HCT116 (cell line): ENCODE data around the gene CCNK. TPM values are rescaled to one million over a fixed set of nuclear protein-coding genes. Genes with fewer than 3 reads are reported as not detected.

Experiments used
- ATAC-seq: fragments of 200-7000 bp; cut with Tn5 transposase; 2 replicates; pipeline ENCODE4 v1.9.1; 2020; ENCODE audit warnings: mild to moderate bottlenecking, moderate library complexity
- BruUV-seq: library from RNA; stranded (reverse); fragments of 400-500 nt; replicated peaks from 2 replicates; lab custom pipeline; 2021; lab: Mats Ljungman, UMichigan
- CTCF ChIA-PET: fragments of 300-600 bp; sonication (Branson Sonifier 250); formaldehyde crosslinking; loops from one replicate; lab custom pipeline; 2021; ENCODE audit warnings: antibody characterized with exemption; lab: Charles Lee
- POLR2A ChIA-PET: fragments of 300-600, 350-600 bp; sonication (Branson Sonifier 250); formaldehyde crosslinking; loops from one replicate; lab custom pipeline; 2021; ENCODE audit warnings: antibody characterized with exemption; lab: Charles Lee
- RAD21 ChIA-PET, 2 experiments: fragments of 300-600 bp; sonication (Branson Sonifier 250); formaldehyde crosslinking; loops; one replicate each; lab custom pipeline; 2023; ENCODE audit warnings: low total read pairs in 2 of 2; ENCODE audit not compliant: uncharacterized antibody in 2 of 2, unreplicated experiment in 2 of 2, low non-redundant PET in 1 of 2; lab: Charles Lee
- DNase-seq: peaks from one replicate; pipeline ENCODE4 v3.0.0-alpha.2; 2010; ENCODE audit warnings: low read depth, low spot score
- H2AFZ ChIP-seq: fragments of 200-600 bp; shearing (Covaris generic), sonication (generic); 2 replicates; pipeline ENCODE4 v1.6.1; 2017; ENCODE audit warnings: low read depth, mixed run types, mixed read lengths, antibody characterized with exemption, low read length; ENCODE audit not compliant: poor library complexity, severe bottlenecking
- H3K27ac ChIP-seq: 2 replicates; pipeline ENCODE4 v1.5.1; 2012; ENCODE audit warnings: low read depth, low read length
- H3K27me3 ChIP-seq: fragments of 200-600 bp; sonication (generic); 2 replicates; pipeline ENCODE4 v1.6.1; 2016; ENCODE audit warnings: mixed run types, low read length, mixed read lengths; ENCODE audit not compliant: insufficient read depth
- H3K36me3 ChIP-seq, 2 experiments: fragments of 200-500 bp in 1 of 2; fragments of 200-600 bp in 1 of 2; sonication (Bioruptor generic) in 1 of 2; sonication (generic) in 1 of 2; 2 replicates each; pipeline versions ENCODE4 v1.5.1 to v1.6.1; 2014 to 2016; ENCODE audit warnings: low read length in 2 of 2, inconsistent platforms in 1 of 2, mixed read lengths in 1 of 2, mixed run types in 1 of 2; ENCODE audit not compliant: insufficient read depth in 2 of 2, control insufficient read depth in 1 of 2
- H3K4me1 ChIP-seq, 2 experiments: fragments of 200-600 bp in 1 of 2; sonication (generic) in 1 of 2; 2 replicates each; pipeline versions ENCODE4 v1.5.1 to v1.6.1; 2012 to 2017; ENCODE audit warnings: low read length in 2 of 2, inconsistent platforms in 1 of 2, mild to moderate bottlenecking in 1 of 2, mixed read lengths in 1 of 2, mixed run types in 1 of 2, moderate library complexity in 1 of 2; ENCODE audit not compliant: insufficient read depth in 2 of 2, control insufficient read depth in 1 of 2
- H3K4me2 ChIP-seq: fragments of 200-600 bp; sonication (generic); 2 replicates; pipeline ENCODE4 v1.6.1; 2017; ENCODE audit warnings: mixed run types, low read length, mixed read lengths
- H3K4me3 ChIP-seq, 2 experiments: fragments of 200-600 bp in 1 of 2; sonication (generic) in 1 of 2; replicated peaks in 1 of 2; 2 replicates each; pipeline ENCODE4 v1.5.1; 2011 to 2016; ENCODE audit warnings: low read length in 2 of 2, control low read depth in 1 of 2, low read depth in 1 of 2, mild to moderate bottlenecking in 1 of 2, mixed read lengths in 1 of 2, mixed run types in 1 of 2
- H3K79me2 ChIP-seq: fragments of 200-600 bp; sonication (generic); 2 replicates; pipeline ENCODE4 v1.6.1; 2017; ENCODE audit warnings: mild to moderate bottlenecking, mixed run types, low read length, moderate library complexity, mixed read lengths; ENCODE audit not compliant: insufficient read depth
- H3K9ac ChIP-seq: fragments of 200-600 bp; sonication (generic); 2 replicates; pipeline ENCODE4 v1.6.1; 2016; ENCODE audit warnings: low read length, mixed read lengths
- H3K9me2 ChIP-seq: fragments of 200-600 bp; sonication (generic), shearing (Covaris generic); 2 replicates; pipeline ENCODE4 v1.6.1; 2017; ENCODE audit warnings: mixed run types, mild to moderate bottlenecking, moderate library complexity; ENCODE audit not compliant: insufficient read depth
- H3K9me3 ChIP-seq, 2 experiments: fragments of 200-500 bp in 1 of 2; fragments of 200-600 bp in 1 of 2; sonication (Bioruptor generic) in 1 of 2; sonication (generic) in 1 of 2; 2 replicates each; pipeline ENCODE4 v1.6.1; 2014 to 2017; ENCODE audit warnings: low read length in 2 of 2, mixed read lengths in 2 of 2, inconsistent platforms in 1 of 2, low read depth in 1 of 2, mild to moderate bottlenecking in 1 of 2, mixed run types in 1 of 2, moderate library complexity in 1 of 2; ENCODE audit not compliant: control insufficient read depth in 1 of 2, insufficient read depth in 1 of 2
- H4K20me1 ChIP-seq: fragments of 200-600 bp; sonication (generic), shearing (Covaris generic); 2 replicates; pipeline ENCODE4 v1.6.1; 2017; ENCODE audit warnings: mixed run types, mild to moderate bottlenecking, moderate library complexity; ENCODE audit not compliant: insufficient read depth
- CTCF ChIP-seq, 3 experiments: fragments of 200-600 bp in 1 of 3; sonication (generic) in 1 of 3; IDR thresholded peaks in 2 of 3; conservative IDR thresholded peaks in 1 of 3; 2 replicates each; pipeline ENCODE4 v1.5.1; 2012 to 2017; ENCODE audit warnings: low read depth in 2 of 3, low read length in 2 of 3, antibody characterized with exemption in 1 of 3, borderline replicate concordance in 1 of 3, control low read depth in 1 of 3, mild to moderate bottlenecking in 1 of 3, mixed read lengths in 1 of 3, mixed run types in 1 of 3, moderate library complexity in 1 of 3; ENCODE audit not compliant: insufficient read depth in 1 of 3
- EGR1 ChIP-seq: IDR thresholded peaks from 2 replicates; pipeline ENCODE4 v1.6.1; 2012; ENCODE audit warnings: low read depth
- ELF1 ChIP-seq: IDR thresholded peaks from 2 replicates; pipeline ENCODE4 v1.6.1; 2012; ENCODE audit warnings: low read depth, borderline replicate concordance
- EZH2 ChIP-seq: fragments of 200-600 bp; sonication (generic); IDR thresholded peaks from 2 replicates; pipeline ENCODE4 v1.6.1; 2017; ENCODE audit warnings: antibody characterized with exemption, mixed run types
- EZH2phosphoT487 ChIP-seq: fragments of 200-600 bp; IDR thresholded peaks from 2 replicates; pipeline ENCODE4 v1.6.1; 2018; ENCODE audit warnings: antibody characterized with exemption, borderline replicate concordance
- FOSL1 ChIP-seq: IDR thresholded peaks from 2 replicates; pipeline ENCODE4 v1.6.1; 2012; ENCODE audit warnings: low read depth
- MAX ChIP-seq: IDR thresholded peaks from 2 replicates; pipeline ENCODE4 v1.6.1; 2012
- POLR2A ChIP-seq: IDR thresholded peaks from 2 replicates; pipeline ENCODE4 v1.7.0; 2011; ENCODE audit warnings: borderline replicate concordance; ENCODE audit not compliant: insufficient read depth, insufficient read length; ENCODE audit errors: extremely low read depth
- POLR2AphosphoS5 ChIP-seq: IDR thresholded peaks from 2 replicates; pipeline ENCODE4 v1.6.1; 2011; ENCODE audit warnings: mild to moderate bottlenecking, low read depth, low read length, moderate library complexity
- SIN3A ChIP-seq: IDR thresholded peaks from 2 replicates; pipeline ENCODE4 v1.6.1; 2012; ENCODE audit warnings: low read depth
- ZFX ChIP-seq: fragments of 450-650 bp; IDR thresholded peaks from 2 replicates; pipeline ENCODE4 v1.6.1; 2017
- intact Hi-C: fragments of 100-400 bp; cut with micrococcal nuclease; formaldehyde crosslinking; loops from 2 replicates; pipeline ENCODE4 v1.10.0; 2022
- total RNA-seq: library from RNA; stranded (reverse); gene quantifications from one replicate; pipeline ENCODE4 v1.2.1, GENCODE V29; 2021; ENCODE audit not compliant: unreplicated experiment
- TF ChIP-seq, protein P1 (sequence below): IDR thresholded peaks from 2 replicates; pipeline ENCODE4 v1.6.1; 2011; ENCODE audit warnings: mild to moderate bottlenecking, low read length, moderate library complexity; ENCODE audit not compliant: insufficient replicate concordance; ENCODE audit errors: extremely low read depth

The CCNK gene
- total RNA-seq, 1 experiment from 2014 or later: 68.2 TPM

GRCh38 chr14:99479906-99480869 lies 1.0 kb upstream of the CCNK start, which contains the start of gene SETD3:
Gene SETD3 (minus strand): TSS chr14:99480859. CDS start chr14:99465805, 15,054 bp downstream.
- H3K4me3 ChIP-seq: peak within 1 kb of the TSS; percentile 76 to 89
- ATAC-seq (0 out of 2 replicates have a peak, but pooled peaks have one; percentile 0), DNase-seq (peak; percentile 13)
- H3K9ac ChIP-seq: peak within 1 kb of the TSS; percentile 93
- peaks cover 90% of the 10 kb centered on the region for H3K79me2 ChIP-seq
- intact Hi-C loops: loop anchor here (2.0 kb wide), 1 partner anchor 125 kb away; the partner anchor contains the start of gene CCDC85C
- H3K9me3 ChIP-seq: no peaks in the 10 kb centered on the region
- no peaks in the 10 kb centered on the region for H3K9me2 ChIP-seq
- BruUV-seq: no TSS peak
- ChIA-PET POLR2A (interaction anchor here (1.0 to 1.2 kb wide), 4 partner anchors 12 to 120 kb away, joined by 3 to 5 read pairs (median 4); no protein-coding TSS in a partner anchor), RAD21 (no interaction called here), CTCF (interaction anchor here (0.6 to 0.9 kb wide), 4 partner anchors 87 to 204 kb away, joined by 3 to 4 read pairs (median 4); partner anchors contain the start of gene CYP46A1)
- H3K27me3 ChIP-seq: no peaks in the 10 kb centered on the region
- H2AFZ ChIP-seq: no peak within 1 kb of the TSS
- no peaks in the 10 kb centered on the region for H3K36me3 ChIP-seq
- peaks cover 23% of the 10 kb centered on the region; the same call in 1 of the 2 replicates for H4K20me1 ChIP-seq
- peak within 1 kb of the TSS; percentile 86 for H3K27ac ChIP-seq
- peak within 1 kb of the TSS; percentile 96 for H3K4me2 ChIP-seq
- H3K4me1 ChIP-seq: peaks cover 12 to 18% of the 10 kb centered on the region in 2 experiments; a peak in 3 of 4 replicates
- TF ChIP-seq, protein P1, sequence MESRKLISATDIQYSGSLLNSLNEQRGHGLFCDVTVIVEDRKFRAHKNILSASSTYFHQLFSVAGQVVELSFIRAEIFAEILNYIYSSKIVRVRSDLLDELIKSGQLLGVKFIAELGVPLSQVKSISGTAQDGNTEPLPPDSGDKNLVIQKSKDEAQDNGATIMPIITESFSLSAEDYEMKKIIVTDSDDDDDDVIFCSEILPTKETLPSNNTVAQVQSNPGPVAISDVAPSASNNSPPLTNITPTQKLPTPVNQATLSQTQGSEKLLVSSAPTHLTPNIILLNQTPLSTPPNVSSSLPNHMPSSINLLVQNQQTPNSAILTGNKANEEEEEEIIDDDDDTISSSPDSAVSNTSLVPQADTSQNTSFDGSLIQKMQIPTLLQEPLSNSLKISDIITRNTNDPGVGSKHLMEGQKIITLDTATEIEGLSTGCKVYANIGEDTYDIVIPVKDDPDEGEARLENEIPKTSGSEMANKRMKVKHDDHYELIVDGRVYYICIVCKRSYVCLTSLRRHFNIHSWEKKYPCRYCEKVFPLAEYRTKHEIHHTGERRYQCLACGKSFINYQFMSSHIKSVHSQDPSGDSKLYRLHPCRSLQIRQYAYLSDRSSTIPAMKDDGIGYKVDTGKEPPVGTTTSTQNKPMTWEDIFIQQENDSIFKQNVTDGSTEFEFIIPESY: no peak
- TF ChIP-seq EGR1: no peak
- no peak for TF ChIP-seq EZH2
- TF ChIP-seq POLR2A: no peak
- peak in 2 of 3 experiments; percentile 9 to 27; a peak in 1 of 6 replicates for TF ChIP-seq CTCF (IDR thresholded peaks at IDR 0.05 in 2 of 3, conservative IDR thresholded peaks at IDR 0.05 in 1 of 3; ENCODE audit: borderline replicate concordance in 1 of 3, insufficient read depth in 1 of 3, low read depth in 2 of 3, low read length in 2 of 3)
- TF ChIP-seq SIN3A: no peak
- no peak for TF ChIP-seq ELF1
- TF ChIP-seq ZFX: peak; percentile 77
- peak; percentile 43; the same call in 1 of the 2 replicates for TF ChIP-seq MAX
- no peak for TF ChIP-seq EZH2phosphoT487
- peak; percentile 56; the same call in 1 of the 2 replicates for TF ChIP-seq POLR2AphosphoS5
- TF ChIP-seq FOSL1: no peak
